Measurements from ENCODE around the gene RALGDS. TPM values are rescaled to one million over a fixed set of nuclear protein-coding genes. Genes with fewer than 3 reads are reported as not detected.

Gene RALGDS
- total and polyA plus RNA-seq, 2 experiments from 2014 or later, result 8.6 to 20.3 TPM

GRCh38 chr9:133119103-133119845, 1.8 kb downstream of the RALGDS start (continued):
- TF ChIP-seq, protein P1, sequence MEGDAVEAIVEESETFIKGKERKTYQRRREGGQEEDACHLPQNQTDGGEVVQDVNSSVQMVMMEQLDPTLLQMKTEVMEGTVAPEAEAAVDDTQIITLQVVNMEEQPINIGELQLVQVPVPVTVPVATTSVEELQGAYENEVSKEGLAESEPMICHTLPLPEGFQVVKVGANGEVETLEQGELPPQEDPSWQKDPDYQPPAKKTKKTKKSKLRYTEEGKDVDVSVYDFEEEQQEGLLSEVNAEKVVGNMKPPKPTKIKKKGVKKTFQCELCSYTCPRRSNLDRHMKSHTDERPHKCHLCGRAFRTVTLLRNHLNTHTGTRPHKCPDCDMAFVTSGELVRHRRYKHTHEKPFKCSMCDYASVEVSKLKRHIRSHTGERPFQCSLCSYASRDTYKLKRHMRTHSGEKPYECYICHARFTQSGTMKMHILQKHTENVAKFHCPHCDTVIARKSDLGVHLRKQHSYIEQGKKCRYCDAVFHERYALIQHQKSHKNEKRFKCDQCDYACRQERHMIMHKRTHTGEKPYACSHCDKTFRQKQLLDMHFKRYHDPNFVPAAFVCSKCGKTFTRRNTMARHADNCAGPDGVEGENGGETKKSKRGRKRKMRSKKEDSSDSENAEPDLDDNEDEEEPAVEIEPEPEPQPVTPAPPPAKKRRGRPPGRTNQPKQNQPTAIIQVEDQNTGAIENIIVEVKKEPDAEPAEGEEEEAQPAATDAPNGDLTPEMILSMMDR (conservative IDR thresholded peaks at IDR 0.05; ENCODE audit: low read depth in 2 of 2), result no peak
- TF ChIP-seq EZH2phosphoT487 (IDR thresholded peaks at IDR 0.05; ENCODE audit: unreplicated experiment) (no peak), ETS1 (IDR thresholded peaks at IDR 0.05) (no peak)

DNA sequence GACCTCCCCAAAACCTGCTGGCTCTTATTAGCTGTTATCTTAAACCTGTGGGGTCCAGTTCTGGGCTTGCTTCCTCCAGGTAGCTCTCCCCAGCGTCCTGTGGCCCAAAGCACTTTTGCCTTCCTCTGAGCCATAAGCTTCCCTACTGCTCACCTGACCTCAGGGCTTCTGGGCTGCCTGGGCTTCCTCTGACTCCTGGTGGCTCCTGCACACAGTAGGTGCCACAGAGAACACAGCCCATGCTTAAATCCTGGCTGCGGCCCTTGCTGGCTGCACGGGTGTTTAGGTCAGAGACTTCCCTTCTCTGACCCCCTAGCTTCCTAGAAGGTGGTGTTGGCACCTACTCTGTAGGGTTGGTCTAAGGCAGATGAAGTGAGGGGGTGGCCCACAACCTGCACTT, 2.5 kb downstream of the RALGDS start:
- Histone ChIP-seq H4K20me1 (replicated peaks; ENCODE audit: insufficient read depth) (peaks cover 4% of the 10 kb centered on the region; the same call in 1 of the 2 replicates), H3F3A (replicated peaks; ENCODE audit: low read depth) (0 out of 2 replicates have a peak, but pooled peaks cover 2% of the 10 kb centered on the region), H3K27ac (ENCODE audit: low read depth) (no peak overlapping the region), H3K9me2 (ENCODE audit: insufficient read depth) (no peaks in the 10 kb centered on the region), H3K27me3 (ENCODE audit: insufficient read depth) (peaks cover 41% of the 10 kb centered on the region; the same call in 1 of the 2 replicates), H3K79me2 (replicated peaks; ENCODE audit: insufficient read depth) (no peaks in the 10 kb centered on the region), H3K4me1 (ENCODE audit: insufficient read depth) (no peaks in the 10 kb centered on the region; the same call in 1 of the 2 replicates), H3K36me3 (ENCODE audit: insufficient read depth) (no peaks in the 10 kb centered on the region), H3K4me3 (no peak overlapping the region), H2AFZ (no peak overlapping the region), H3K4me2 (no peak overlapping the region)
- H3K4me1 Mint-ChIP-seq, result peaks cover 18% of the 10 kb centered on the region
- no peak overlapping the region for H3K27ac Mint-ChIP-seq
- peak overlapping the region; percentile 36; the same call in 1 of the 3 replicates for H3K4me3 Mint-ChIP-seq
- DNase-seq (ENCODE audit: low spot score) (no peak), ATAC-seq (no peak)
- H3K27me3 Mint-ChIP-seq (ENCODE audit: insufficient read depth, low read depth, poor library complexity), result peaks cover 39% of the 10 kb centered on the region
- no peaks in the 10 kb centered on the region; the same call in 2 of the 3 replicates for H3K9me3 Mint-ChIP-seq
- H3K36me3 Mint-ChIP-seq (ENCODE audit: low read depth), result no peaks in the 10 kb centered on the region
- TF ChIP-seq, protein P2, sequence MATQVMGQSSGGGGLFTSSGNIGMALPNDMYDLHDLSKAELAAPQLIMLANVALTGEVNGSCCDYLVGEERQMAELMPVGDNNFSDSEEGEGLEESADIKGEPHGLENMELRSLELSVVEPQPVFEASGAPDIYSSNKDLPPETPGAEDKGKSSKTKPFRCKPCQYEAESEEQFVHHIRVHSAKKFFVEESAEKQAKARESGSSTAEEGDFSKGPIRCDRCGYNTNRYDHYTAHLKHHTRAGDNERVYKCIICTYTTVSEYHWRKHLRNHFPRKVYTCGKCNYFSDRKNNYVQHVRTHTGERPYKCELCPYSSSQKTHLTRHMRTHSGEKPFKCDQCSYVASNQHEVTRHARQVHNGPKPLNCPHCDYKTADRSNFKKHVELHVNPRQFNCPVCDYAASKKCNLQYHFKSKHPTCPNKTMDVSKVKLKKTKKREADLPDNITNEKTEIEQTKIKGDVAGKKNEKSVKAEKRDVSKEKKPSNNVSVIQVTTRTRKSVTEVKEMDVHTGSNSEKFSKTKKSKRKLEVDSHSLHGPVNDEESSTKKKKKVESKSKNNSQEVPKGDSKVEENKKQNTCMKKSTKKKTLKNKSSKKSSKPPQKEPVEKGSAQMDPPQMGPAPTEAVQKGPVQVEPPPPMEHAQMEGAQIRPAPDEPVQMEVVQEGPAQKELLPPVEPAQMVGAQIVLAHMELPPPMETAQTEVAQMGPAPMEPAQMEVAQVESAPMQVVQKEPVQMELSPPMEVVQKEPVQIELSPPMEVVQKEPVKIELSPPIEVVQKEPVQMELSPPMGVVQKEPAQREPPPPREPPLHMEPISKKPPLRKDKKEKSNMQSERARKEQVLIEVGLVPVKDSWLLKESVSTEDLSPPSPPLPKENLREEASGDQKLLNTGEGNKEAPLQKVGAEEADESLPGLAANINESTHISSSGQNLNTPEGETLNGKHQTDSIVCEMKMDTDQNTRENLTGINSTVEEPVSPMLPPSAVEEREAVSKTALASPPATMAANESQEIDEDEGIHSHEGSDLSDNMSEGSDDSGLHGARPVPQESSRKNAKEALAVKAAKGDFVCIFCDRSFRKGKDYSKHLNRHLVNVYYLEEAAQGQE (IDR thresholded peaks at IDR 0.05; ENCODE audit: unreplicated experiment), result no peak
- TF ChIP-seq ZNF462 (CRISPR knock-in tag; IDR thresholded peaks at IDR 0.05) (no peak), JUNB (IDR thresholded peaks at IDR 0.05; ENCODE audit: unreplicated experiment) (no peak), NANOG (IDR thresholded peaks at IDR 0.05; ENCODE audit: borderline replicate concordance) (no peak)
- TF ChIP-seq, protein P1 (conservative IDR thresholded peaks at IDR 0.05; ENCODE audit: low read depth in 2 of 2), result no peak
